Ishikawa (cell line): ENCODE measurements around the gene ARSI.

Source experiments
- CEBPB ChIP-seq: IDR thresholded peaks from 2 replicates; pipeline ENCODE4 v1.6.1; 2012
- EGR1 ChIP-seq: IDR thresholded peaks from 2 replicates; pipeline ENCODE4 v1.6.1; 2012
- EP300 ChIP-seq: IDR thresholded peaks from 2 replicates; pipeline ENCODE4 v1.6.1; 2012; ENCODE audit warnings: borderline replicate concordance
- NFIC ChIP-seq: IDR thresholded peaks from 2 replicates; pipeline ENCODE4 v1.6.1; 2012
- RAD21 ChIP-seq: IDR thresholded peaks from 2 replicates; pipeline ENCODE4 v1.6.1; 2012; ENCODE audit warnings: low read depth
- TAF1 ChIP-seq: IDR thresholded peaks from 2 replicates; pipeline ENCODE4 v1.6.1; 2012; ENCODE audit warnings: low read depth, mild to moderate bottlenecking
- TCF12 ChIP-seq: IDR thresholded peaks from 2 replicates; pipeline ENCODE4 v1.6.1; 2012; ENCODE audit warnings: low read depth
- TEAD4 ChIP-seq: IDR thresholded peaks from 2 replicates; pipeline ENCODE4 v1.6.1; 2012
- YY1 ChIP-seq: IDR thresholded peaks from 2 replicates; pipeline ENCODE4 v1.6.1; 2012; ENCODE audit warnings: low read depth
- ZBTB7A ChIP-seq: IDR thresholded peaks from 2 replicates; pipeline ENCODE4 v1.6.1; 2012; ENCODE audit warnings: low read depth
- TF ChIP-seq, protein P1 (sequence below): IDR thresholded peaks from 2 replicates; pipeline ENCODE4 v1.6.1; 2012; ENCODE audit warnings: low read depth, mild to moderate bottlenecking
- TF ChIP-seq, protein P2 (sequence below): IDR thresholded peaks from 2 replicates; pipeline ENCODE4 v1.6.1; 2012

DNA sequence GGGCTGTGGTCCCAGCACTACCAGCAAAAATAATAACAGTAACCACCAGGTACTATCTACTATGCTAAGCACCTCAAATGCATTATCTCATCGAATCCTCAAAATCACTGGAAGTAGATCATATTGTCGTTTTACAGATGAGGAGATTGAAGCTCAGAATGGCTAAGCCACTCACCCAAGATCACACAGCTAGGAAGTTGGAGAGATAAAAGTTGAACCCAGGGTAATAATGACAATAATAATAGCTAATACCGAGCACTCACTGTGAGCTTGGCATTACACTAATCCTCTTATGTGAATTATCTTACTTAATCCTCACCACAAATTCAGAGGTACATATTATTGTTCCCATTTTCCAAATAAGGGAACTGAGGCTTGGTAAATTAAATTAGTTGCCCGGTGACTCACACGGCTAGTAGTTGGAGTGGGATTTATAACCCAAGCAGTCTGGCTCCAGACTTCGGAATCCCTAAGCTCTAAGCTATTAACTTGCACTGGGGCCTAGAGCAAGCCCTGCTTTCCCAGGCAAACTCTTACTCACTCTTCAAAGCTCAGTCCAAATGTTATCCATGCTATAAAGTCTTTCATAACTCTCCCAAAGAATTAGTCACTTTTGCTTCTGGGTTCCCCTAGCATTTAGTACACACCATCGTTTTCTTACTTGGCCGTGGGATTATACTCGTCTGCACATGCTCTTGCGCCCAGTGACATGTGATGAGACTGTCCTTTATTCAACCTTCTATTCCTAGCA, 3.8 kb downstream of the ARSI start:
- no peak for TF ChIP-seq TCF12
- TF ChIP-seq, protein P1, sequence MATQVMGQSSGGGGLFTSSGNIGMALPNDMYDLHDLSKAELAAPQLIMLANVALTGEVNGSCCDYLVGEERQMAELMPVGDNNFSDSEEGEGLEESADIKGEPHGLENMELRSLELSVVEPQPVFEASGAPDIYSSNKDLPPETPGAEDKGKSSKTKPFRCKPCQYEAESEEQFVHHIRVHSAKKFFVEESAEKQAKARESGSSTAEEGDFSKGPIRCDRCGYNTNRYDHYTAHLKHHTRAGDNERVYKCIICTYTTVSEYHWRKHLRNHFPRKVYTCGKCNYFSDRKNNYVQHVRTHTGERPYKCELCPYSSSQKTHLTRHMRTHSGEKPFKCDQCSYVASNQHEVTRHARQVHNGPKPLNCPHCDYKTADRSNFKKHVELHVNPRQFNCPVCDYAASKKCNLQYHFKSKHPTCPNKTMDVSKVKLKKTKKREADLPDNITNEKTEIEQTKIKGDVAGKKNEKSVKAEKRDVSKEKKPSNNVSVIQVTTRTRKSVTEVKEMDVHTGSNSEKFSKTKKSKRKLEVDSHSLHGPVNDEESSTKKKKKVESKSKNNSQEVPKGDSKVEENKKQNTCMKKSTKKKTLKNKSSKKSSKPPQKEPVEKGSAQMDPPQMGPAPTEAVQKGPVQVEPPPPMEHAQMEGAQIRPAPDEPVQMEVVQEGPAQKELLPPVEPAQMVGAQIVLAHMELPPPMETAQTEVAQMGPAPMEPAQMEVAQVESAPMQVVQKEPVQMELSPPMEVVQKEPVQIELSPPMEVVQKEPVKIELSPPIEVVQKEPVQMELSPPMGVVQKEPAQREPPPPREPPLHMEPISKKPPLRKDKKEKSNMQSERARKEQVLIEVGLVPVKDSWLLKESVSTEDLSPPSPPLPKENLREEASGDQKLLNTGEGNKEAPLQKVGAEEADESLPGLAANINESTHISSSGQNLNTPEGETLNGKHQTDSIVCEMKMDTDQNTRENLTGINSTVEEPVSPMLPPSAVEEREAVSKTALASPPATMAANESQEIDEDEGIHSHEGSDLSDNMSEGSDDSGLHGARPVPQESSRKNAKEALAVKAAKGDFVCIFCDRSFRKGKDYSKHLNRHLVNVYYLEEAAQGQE, result no peak
- no peak for TF ChIP-seq TAF1
- TF ChIP-seq TEAD4, result no peak
- no peak for TF ChIP-seq RAD21
- TF ChIP-seq NFIC, result no peak
- no peak for TF ChIP-seq EP300
- TF ChIP-seq, protein P2, sequence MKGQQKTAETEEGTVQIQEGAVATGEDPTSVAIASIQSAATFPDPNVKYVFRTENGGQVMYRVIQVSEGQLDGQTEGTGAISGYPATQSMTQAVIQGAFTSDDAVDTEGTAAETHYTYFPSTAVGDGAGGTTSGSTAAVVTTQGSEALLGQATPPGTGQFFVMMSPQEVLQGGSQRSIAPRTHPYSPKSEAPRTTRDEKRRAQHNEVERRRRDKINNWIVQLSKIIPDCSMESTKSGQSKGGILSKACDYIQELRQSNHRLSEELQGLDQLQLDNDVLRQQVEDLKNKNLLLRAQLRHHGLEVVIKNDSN, result no peak
- TF ChIP-seq YY1, result no peak
- no peak for TF ChIP-seq ZBTB7A
- no peak for TF ChIP-seq CEBPB
- no peak for TF ChIP-seq EGR1
